GM18507 (cell line): ENCODE data around the gene SLC11A2.
A peak's percentile ranks its signal among the peaks of the same experiment; 100 is the strongest.

Experiments
- DNase-seq: peaks from one replicate; pipeline ENCODE4 v3.0.0; 2011; ENCODE audit warnings: low read depth; ENCODE audit not compliant: insufficient read length; ENCODE audit errors: extremely low spot score
- FAIRE-seq: peaks from 2 replicates; lab custom pipeline; 2011; peaks lifted over from hg19 to GRCh38; lab: Jason Lieb, UNC

Gene SLC11A2

DNA sequence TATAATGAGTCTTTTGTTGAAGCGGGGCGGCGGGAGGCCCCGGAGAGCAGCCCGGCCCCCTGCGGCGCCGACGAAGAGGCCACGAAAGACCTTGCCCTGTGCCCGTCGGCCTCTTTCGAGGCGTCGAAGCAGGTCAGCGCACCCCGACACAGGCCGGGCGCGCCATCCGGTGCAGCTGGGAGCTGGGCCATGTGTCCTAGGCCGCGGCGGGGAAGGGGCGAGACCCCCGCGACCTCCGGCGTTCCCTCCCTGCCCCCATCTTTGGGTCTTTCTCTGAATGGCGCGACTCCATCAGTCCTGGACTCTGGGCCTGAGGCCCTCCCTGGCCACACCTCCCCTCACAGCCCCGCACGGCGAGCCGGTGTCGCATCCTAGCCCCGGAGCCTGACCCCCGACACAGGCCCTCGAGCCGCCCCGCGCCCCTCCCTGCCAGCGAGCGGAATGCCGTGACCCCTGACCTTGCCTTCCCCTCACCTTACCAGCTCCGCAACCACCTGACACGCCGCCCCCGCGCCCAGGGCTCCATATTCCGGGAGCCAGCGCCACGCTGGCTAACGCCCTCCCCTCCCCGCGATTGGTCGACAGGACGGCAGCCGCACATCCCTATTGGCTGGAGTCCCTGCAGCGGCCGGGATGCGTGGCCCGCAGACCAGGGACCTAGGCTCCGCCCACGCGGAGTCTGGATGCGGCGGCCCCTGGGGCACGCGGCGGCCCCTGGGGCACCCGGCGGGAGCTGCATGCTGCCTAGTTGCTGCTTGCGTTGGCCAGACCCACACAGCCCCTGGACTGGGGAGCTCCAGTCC, at the start of gene SLC11A2:
TSS of gene SLC11A2 (minus strand) at position 549 of the 803 bp plus-strand sequence. CDS start 15,656 bp downstream, outside the sequence.
- DNase-seq: peak; percentile 91
- peak; percentile 89 for FAIRE-seq

DNA sequence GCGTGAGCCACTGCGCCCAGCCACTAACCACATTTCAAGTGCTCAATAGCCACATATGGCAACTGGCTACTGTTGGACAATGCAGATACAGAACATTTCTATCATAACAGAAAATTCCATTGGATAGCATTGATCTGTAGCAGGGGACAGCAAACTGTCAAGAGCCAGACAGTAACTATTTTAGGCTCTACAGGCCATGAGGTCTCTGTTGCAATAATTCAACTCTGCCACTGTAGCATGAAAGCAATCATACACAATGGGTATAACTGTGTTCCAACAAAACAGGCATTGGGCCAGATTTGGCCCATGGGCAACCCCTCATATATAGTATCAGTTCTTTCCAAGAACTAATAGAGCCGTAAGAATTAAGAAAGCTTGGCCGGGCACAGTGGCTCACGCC, 49.2 kb upstream of the SLC11A2 start:
- DNase-seq (no peak), FAIRE-seq (no peak)

GRCh38 chr12:51071663-51072062, 45.5 kb upstream of the SLC11A2 start:
- FAIRE-seq: no peak
- no peak for DNase-seq

DNA sequence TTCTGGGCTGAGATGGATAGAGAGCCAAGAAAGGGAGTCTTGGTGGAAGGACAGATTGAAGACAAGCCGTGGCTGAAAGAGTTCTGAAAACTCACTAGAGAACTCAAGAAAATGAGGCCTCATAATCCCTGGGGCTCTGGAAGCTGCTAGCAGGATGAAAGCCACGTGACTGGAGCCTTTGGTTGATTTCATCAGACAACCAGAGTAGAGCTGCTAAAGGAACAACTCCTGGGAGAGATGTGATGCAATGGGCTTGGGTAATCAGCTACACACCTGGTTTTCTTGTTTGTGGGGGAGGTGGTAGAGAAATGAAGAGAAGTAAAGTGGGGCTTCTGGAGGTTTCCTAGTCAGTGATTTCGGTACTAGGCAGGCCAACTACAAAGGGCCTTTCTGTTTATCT, 43.8 kb upstream of the SLC11A2 start:
- no peak for FAIRE-seq

GRCh38 chr12:51067771-51068170, 41.6 kb upstream of the SLC11A2 start:
- DNase-seq (no peak), FAIRE-seq (no peak)

More for the DNA sequence above, 43.8 kb upstream of the SLC11A2 start:
- no peak for DNase-seq

DNA sequence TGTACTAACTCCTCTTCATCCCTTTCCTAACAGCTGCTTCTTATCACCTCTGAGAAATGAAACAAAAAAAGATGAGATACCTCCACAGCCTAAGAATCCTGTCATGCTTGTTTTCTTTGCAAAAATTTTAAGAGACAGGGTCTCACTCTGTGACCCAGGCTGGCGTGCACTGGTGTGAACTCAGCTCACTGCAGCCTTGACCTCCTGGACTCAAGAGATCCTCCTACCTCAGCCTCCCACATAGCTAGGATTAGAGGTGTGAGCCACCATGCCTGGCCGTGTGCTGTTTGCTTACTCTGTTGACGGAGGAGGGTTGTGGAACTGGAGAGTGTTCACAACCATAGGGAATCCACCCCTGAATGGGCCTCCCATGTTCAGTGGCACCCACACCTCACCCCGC, 41.0 kb upstream of the SLC11A2 start:
- FAIRE-seq (no peak), DNase-seq (no peak)

GRCh38 chr12:51065530-51065929, 39.3 kb upstream of the SLC11A2 start:
- no peak for DNase-seq
- no peak for FAIRE-seq

DNA sequence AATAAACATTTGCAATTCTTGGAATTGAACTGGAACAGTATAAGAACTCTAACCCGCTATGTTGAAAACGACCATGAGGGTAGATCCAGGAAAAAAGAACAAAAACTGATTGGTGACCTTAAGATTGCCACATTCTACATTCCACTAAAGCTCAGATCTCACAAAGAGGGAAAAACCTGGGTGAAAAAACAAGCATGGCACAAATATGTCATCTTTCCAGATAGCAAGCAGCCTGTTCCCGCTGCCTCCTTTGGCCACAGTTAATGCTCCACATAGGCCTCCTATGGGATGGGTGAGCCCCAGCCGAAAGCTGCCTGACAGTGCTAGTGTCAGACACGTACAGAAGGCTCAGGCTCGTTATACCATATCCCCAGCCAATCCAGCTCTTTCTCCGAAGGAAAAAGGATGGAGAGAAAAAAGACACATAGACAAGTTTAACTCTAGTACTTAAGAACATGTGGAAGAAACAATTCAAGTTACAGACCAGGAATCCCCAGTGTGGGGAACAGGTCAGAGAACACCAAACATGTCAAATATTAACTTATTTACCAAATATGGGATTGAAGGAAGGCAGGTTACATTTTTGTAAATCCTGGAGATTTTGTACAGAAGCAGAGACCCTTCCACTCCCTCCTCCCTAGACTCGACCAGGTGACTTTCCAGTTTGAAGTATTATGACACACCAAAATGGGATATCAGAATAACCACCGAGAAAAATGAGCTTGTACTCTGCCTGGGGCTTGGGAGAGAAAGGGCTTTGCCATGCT, 36.6 kb upstream of the SLC11A2 start:
- no peak for FAIRE-seq

DNA sequence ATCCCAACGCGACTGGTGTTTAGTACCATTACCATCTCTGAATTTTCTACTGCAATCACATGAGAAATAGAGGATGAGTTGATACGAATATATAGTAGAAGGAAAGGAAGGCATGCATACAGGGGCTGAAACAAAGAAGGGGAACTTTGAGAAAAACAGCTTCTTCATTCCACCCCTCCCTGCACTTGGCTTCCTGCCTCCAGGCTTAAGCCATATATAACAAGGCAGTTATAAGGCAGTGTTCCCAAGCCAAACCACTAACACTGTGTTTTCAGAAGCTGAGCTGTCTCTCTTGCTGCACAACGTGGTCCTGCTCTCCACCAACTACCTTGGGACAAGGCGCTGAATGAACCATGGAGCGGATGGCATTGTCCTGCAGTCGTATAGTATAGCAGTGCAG, 32.9 kb upstream of the SLC11A2 start:
- no peak for DNase-seq

More for the DNA sequence above, 36.6 kb upstream of the SLC11A2 start:
- no peak for DNase-seq

DNA sequence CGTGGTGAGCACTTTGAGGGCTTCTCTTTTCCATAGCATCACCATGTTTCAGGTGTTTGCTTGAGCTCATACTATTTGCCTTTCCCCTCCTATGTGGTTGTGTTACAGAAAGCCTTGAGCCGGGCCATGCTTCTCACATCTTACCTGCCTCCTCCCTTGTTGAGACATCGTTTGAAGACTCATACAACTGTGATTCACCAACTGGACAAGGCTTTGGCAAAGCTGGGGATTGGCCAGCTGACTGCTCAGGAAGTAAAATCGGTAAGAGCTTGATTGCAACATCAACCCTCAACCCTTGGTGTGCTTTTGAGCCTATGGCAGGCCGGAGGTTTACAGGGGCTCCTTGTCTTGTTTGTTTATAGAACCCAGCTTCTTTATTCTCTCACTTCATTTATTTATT, 30.1 kb upstream of the SLC11A2 start:
- FAIRE-seq (no peak), DNase-seq (no peak)

More for the DNA sequence above, 32.9 kb upstream of the SLC11A2 start:
- no peak for FAIRE-seq

- DNase-seq: no peak
- no peak for FAIRE-seq
Measured at GRCh38 chr12:51055060-51055459, 28.9 kb upstream of the SLC11A2 start.

DNA sequence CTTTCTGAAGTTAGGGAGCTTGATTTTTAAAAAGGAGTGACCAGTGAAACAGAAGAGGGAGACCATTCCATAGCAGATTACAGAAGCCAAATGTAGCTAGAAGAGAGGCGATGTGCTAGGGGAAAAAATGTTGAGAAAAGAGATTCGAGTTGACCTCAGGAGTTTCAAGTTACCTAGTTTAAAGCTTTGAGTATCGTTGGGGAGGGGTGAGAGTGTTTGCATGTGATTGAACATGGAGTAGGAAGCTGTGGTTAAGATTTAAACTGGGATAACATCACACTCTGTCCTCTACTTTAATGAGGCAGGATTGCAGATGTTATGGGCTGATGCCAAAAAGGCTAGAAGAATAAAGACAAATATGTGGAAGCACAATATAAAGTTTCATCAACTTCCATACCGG, 25.6 kb upstream of the SLC11A2 start:
- no peak for DNase-seq
- no peak for FAIRE-seq

- no peak for FAIRE-seq
- DNase-seq: no peak
Measured at GRCh38 chr12:51049525-51049924, 23.3 kb upstream of the SLC11A2 start.

- no peak for DNase-seq
- FAIRE-seq: no peak
Measured at GRCh38 chr12:51048661-51049251, 22.6 kb upstream of the SLC11A2 start.

- FAIRE-seq: peak; percentile 99
Measured at GRCh38 chr12:51047655-51048540, 21.7 kb upstream of the SLC11A2 start, which contains the start of gene LETMD1. Gene LETMD1, plus strand, starts transcription at chr12:51048327. Its CDS starts 30 bp downstream, at chr12:51048357.

DNA sequence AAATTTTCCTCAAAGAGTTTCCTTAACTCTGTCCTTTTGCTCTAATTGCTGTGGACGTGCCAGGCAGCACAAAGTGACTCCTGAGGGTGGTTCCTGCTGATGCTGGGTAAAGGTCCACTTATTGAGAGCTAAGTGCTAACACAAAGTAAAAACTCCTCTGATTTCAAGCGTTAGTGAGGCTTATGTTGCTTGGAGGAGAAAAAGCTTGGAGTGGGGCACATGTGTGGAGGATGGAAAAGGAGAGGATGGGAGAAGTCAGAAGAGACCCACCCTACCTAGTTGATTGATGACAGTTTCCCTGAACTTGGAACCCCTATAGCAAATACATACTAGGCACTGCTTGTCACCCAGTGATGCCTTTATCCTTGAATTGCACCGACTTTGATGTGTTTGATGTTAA, 10.1 kb upstream of the SLC11A2 start:
- FAIRE-seq (no peak), DNase-seq (no peak)

More at GRCh38 chr12:51047655-51048540, 21.7 kb upstream of the SLC11A2 start, which contains the start of gene LETMD1:
- DNase-seq: peak; percentile 91

GRCh38 chr12:51033457-51034089, 7.4 kb upstream of the SLC11A2 start:
- no peak for FAIRE-seq
- no peak for DNase-seq

- no peak for FAIRE-seq
Measured at GRCh38 chr12:51033048-51033447, 6.9 kb upstream of the SLC11A2 start.

DNA sequence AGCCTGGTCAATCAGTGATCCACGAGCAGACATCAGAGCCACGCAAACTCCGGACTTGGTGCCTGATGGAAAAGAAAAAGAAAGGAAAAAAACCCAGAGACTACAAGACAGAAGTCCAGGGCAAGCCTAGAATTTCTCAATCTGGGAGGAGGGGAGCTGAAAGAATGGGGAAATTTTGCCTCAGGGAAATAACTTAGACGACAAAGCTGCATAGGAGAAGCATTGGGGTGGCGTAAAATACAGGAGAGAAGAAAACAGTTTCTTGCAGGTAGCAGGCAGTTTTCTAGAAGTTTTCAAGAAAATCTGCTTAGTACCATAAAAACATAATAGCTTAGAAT, 2.6 kb upstream of the SLC11A2 start:
- no peak for FAIRE-seq
- DNase-seq: no peak

More at GRCh38 chr12:51033048-51033447, 6.9 kb upstream of the SLC11A2 start:
- no peak for DNase-seq
